ENCODE measurements around the gene SGSM2.

The SGSM2 gene

DNA sequence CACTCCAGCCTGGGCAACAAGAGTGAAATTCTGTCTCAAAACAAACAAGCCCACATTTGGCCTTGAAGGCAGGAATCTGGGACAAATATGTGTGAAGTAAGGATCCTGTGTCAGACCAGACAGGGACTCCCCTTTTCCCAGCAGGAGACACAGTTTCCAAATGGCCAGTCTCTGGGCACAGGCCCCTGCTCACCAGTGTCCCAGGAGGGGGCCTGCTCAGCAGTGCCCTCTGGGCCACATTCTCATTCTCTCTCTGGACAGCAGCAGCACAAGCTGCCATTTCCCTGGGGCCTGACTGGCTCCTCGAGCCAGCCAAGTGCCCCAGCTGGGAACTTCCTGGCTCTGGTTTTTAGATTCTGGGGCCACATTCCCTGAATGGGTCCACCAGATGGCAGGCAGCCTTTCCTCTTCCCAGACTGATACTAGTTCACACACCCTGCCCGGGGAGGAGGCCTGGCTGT is 75.3 kb downstream of the SGSM2 start:
- POLR2A ChIA-PET: interaction anchor here (1.3 kb wide), 1 partner anchor 30 kb away, joined by 4 read pairs; no protein-coding TSS in a partner anchor
- peaks cover 0 to 20% (median 17%) of the 10 kb centered on the region in 4 experiments for H3K36me3 ChIP-seq (ENCODE audit: control insufficient read depth in 4 of 4, insufficient read depth in 4 of 4, low read length in 3 of 4)
- H3K27me3 ChIP-seq (replicated peaks in 2 of 5; ENCODE audit: control insufficient read depth in 4 of 5, insufficient read depth in 5 of 5, low read length in 4 of 5): no peaks in the 10 kb centered on the region
- no peak overlapping the region for H3K27ac ChIP-seq (ENCODE audit: insufficient read depth in 1 of 2, low read depth in 1 of 2, low read length in 2 of 2, poor library complexity in 1 of 2, severe bottlenecking in 2 of 2)
- no peaks in the 10 kb centered on the region for H3K4me1 ChIP-seq (ENCODE audit: control extremely low read depth in 1 of 4, control insufficient read depth in 4 of 4, insufficient read depth in 4 of 4, low read length in 3 of 4)
- H3K4me3 ChIP-seq (ENCODE audit: control insufficient read depth in 1 of 7, extremely low read depth in 1 of 7, insufficient read depth in 4 of 7, low read depth in 2 of 7, low read length in 6 of 7): no peak overlapping the region
- WGBS (ENCODE audit: insufficient coverage): 60% methylated on average over 1 of the region's 2 CpGs
- no peaks in the 10 kb centered on the region for H3K9me3 ChIP-seq (ENCODE audit: control extremely low read depth in 1 of 5, control insufficient read depth in 4 of 5, insufficient read depth in 2 of 5, low read depth in 1 of 5, low read length in 4 of 5)
- CTCF ChIA-PET: interaction anchor here (1.2 to 5.2 kb wide), 4 partner anchors 21 to 83 kb away, joined by 3 to 48 read pairs (median 6); no protein-coding TSS in a partner anchor
- no peak for DNase-seq

DNA sequence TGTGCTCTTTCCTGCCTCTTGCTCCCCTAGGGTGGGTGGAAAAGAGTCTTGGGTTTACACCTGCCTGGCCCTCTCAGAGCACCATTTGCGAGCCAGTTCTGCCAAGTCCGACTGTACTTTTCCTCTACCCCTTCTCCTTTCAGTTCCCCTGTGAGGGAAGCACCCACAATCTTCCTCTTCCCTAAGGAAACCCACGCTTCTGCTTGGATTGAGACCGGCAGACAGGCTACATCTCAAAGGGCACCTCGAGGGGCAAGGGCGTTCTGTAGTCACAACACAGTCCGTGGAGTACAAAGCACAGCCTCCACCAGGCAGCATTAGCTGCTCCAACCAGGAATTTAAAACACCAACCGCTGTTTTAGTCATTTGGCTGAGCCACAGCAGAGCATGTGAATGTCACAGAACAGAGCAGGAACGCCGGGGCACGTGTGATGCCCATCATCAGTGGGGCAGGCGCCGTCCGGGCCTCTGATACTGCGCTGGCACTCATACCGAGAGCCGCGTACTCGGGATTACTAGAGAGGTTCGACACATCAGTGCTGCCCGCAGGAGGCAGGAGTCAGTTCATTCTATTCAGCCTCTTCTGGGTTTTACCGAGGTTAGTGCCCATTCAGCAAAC is 77.3 kb downstream of the SGSM2 start:
- WGBS (ENCODE audit: insufficient coverage): 97% methylated on average over 20 of the region's 22 CpGs
- H3K9me3 ChIP-seq (ENCODE audit: control extremely low read depth in 1 of 5, control insufficient read depth in 4 of 5, insufficient read depth in 2 of 5, low read depth in 1 of 5, low read length in 4 of 5): no peaks in the 10 kb centered on the region
- no peaks in the 10 kb centered on the region for H3K27me3 ChIP-seq (replicated peaks in 2 of 5; ENCODE audit: control insufficient read depth in 4 of 5, insufficient read depth in 5 of 5, low read length in 4 of 5)
- peaks cover 0 to 33% (median 28%) of the 10 kb centered on the region in 4 experiments for H3K36me3 ChIP-seq (ENCODE audit: control insufficient read depth in 4 of 4, insufficient read depth in 4 of 4, low read length in 3 of 4)
- DNase-seq: no peak
- CTCF ChIA-PET: interaction anchor here (2.0 to 5.2 kb wide), 3 partner anchors 12 to 51 kb away, joined by 5 to 48 read pairs (median 19); no protein-coding TSS in a partner anchor
- H3K27ac ChIP-seq (ENCODE audit: insufficient read depth in 1 of 2, low read depth in 1 of 2, low read length in 2 of 2, poor library complexity in 1 of 2, severe bottlenecking in 2 of 2): no peak overlapping the region
- H3K4me3 ChIP-seq (ENCODE audit: control insufficient read depth in 1 of 7, extremely low read depth in 1 of 7, insufficient read depth in 4 of 7, low read depth in 2 of 7, low read length in 6 of 7): no peak overlapping the region
- POLR2A ChIA-PET: no interaction called here
- no peaks in the 10 kb centered on the region for H3K4me1 ChIP-seq (ENCODE audit: control extremely low read depth in 1 of 4, control insufficient read depth in 4 of 4, insufficient read depth in 4 of 4, low read length in 3 of 4)

DNA sequence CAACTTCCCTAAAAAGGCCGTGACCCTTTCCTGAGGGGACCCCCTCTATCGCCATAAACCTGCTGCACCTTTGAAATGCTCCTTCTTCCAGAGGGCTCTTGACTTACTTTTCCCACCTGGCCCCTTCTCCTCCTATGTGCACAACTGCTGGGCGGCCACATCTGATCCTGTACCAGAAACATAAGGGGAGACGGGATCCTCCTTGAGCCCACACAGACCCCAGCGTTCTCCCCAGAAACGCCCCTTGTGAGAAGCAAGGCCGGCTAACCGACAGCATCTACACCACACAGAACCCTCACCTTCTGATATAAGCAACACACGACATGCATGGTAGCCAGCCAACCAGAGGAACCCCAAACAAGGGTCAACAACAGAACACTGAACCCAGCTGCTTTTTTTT is 77.8 kb downstream of the SGSM2 start:
- Histone ChIP-seq H3K36me3 (ENCODE audit: control insufficient read depth in 4 of 4, insufficient read depth in 4 of 4, low read length in 3 of 4) (peaks cover 0 to 38% (median 33%) of the 10 kb centered on the region in 4 experiments), H3K4me3 (ENCODE audit: control insufficient read depth in 1 of 7, extremely low read depth in 1 of 7, insufficient read depth in 4 of 7, low read depth in 2 of 7, low read length in 6 of 7) (no peak overlapping the region), H3K4me1 (ENCODE audit: control extremely low read depth in 1 of 4, control insufficient read depth in 4 of 4, insufficient read depth in 4 of 4, low read length in 3 of 4) (no peaks in the 10 kb centered on the region), H3K27ac (ENCODE audit: insufficient read depth in 1 of 2, low read depth in 1 of 2, low read length in 2 of 2, poor library complexity in 1 of 2, severe bottlenecking in 2 of 2) (no peak overlapping the region), H3K9me3 (ENCODE audit: control extremely low read depth in 1 of 5, control insufficient read depth in 4 of 5, insufficient read depth in 2 of 5, low read depth in 1 of 5, low read length in 4 of 5) (no peaks in the 10 kb centered on the region), H3K27me3 (replicated peaks in 2 of 5; ENCODE audit: control insufficient read depth in 4 of 5, insufficient read depth in 5 of 5, low read length in 4 of 5) (no peaks in the 10 kb centered on the region)
- CTCF ChIA-PET: interaction anchor here (1.1 to 11.4 kb wide), 11 partner anchors 9 to 79 kb away, joined by 3 to 311 read pairs (median 5); partner anchors contain the start of gene TSR1
- 100% methylated on average over 2 of the region's 9 CpGs for WGBS (ENCODE audit: insufficient coverage)
- DNase-seq: no peak
- POLR2A ChIA-PET: interaction anchor here (1.2 kb wide), 1 partner anchor 16 kb away, joined by 3 read pairs; no protein-coding TSS in a partner anchor

DNA sequence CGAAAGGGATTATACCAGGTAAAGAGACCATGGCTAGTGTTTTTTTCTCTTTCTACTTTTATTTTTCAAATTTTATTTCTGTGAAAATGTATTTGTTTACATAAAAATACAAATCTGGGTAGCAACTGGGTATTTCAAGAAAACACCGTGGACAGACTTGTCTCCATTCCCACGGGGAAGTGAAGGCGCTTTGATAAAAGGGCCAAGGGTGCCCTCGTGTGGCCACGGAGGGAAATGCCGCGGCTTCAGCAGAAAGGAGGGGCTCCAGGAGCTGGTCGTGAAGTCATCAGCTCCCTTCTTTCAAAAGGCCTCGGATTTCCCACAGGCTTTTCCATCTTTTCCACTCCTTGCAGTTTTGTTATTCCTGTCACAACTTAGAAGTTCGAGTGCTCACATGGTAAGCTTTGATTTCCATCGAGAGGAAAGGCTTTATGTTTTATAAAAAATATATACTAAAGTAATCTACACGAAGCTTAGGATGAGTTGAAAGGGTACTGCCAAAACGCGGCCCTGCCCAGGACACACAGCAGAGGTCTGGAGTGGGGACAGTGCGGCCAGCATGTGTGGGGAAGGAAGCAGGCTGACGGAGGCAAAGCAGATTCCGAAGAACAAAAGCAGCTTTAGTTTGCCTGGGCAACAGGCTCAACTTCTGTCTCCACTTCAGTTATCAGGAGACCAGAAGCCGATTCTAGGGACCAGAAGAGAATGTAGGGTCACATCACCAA is 78.9 kb downstream of the SGSM2 start:
- H3K4me1 ChIP-seq (ENCODE audit: control extremely low read depth in 1 of 4, control insufficient read depth in 4 of 4, insufficient read depth in 4 of 4, low read length in 3 of 4): no peaks in the 10 kb centered on the region

DNA sequence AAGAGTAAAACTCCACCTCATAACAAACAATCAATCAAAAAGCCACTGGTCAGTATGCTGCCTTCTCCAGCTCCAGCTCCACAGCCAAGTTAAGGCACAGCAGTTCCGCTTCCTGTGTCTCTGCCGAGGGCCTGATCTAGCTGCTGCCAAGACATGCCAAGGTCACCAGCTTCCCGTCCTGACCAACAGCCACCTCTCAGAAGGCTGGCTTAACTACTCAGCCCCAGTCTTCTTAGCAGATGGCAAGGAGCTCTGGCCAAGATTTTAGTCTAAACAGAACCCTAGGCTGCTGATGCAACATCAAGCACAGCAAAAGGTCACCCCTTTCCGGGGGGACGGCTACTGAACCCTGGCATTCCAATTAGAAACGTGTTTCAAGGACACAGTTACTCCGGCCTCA is 81.3 kb downstream of the SGSM2 start:
- no peaks in the 10 kb centered on the region for H3K4me1 ChIP-seq (ENCODE audit: control extremely low read depth in 1 of 4, control insufficient read depth in 4 of 4, insufficient read depth in 4 of 4, low read length in 3 of 4)
- H3K27ac ChIP-seq (ENCODE audit: insufficient read depth in 1 of 2, low read depth in 1 of 2, low read length in 2 of 2, poor library complexity in 1 of 2, severe bottlenecking in 2 of 2): no peak overlapping the region
- no peak overlapping the region for H3K4me3 ChIP-seq (ENCODE audit: control insufficient read depth in 1 of 7, extremely low read depth in 1 of 7, insufficient read depth in 4 of 7, low read depth in 2 of 7, low read length in 6 of 7)
- ChIA-PET CTCF (interaction anchor here (1.2 to 11.4 kb wide), 3 partner anchors 14 to 33 kb away, joined by 3 to 311 read pairs (median 6); no protein-coding TSS in a partner anchor), POLR2A (interaction anchor here (1.2 kb wide), 1 partner anchor 17 kb away, joined by 3 read pairs; no protein-coding TSS in a partner anchor)
- no peak for DNase-seq
- no peaks in the 10 kb centered on the region for H3K9me3 ChIP-seq (ENCODE audit: control extremely low read depth in 1 of 5, control insufficient read depth in 4 of 5, insufficient read depth in 2 of 5, low read depth in 1 of 5, low read length in 4 of 5)
- peaks cover 0 to 52% (median 40%) of the 10 kb centered on the region in 4 experiments for H3K36me3 ChIP-seq (ENCODE audit: control insufficient read depth in 4 of 4, insufficient read depth in 4 of 4, low read length in 3 of 4)
- H3K27me3 ChIP-seq (replicated peaks in 2 of 5; ENCODE audit: control insufficient read depth in 4 of 5, insufficient read depth in 5 of 5, low read length in 4 of 5): no peaks in the 10 kb centered on the region
- 94% methylated on average over 6 of the region's 7 CpGs for WGBS (ENCODE audit: insufficient coverage)

More for the DNA sequence above, 78.9 kb downstream of the SGSM2 start:
- Histone ChIP-seq H3K36me3 (ENCODE audit: control insufficient read depth in 4 of 4, insufficient read depth in 4 of 4, low read length in 3 of 4) (peaks cover 0 to 47% (median 39%) of the 10 kb centered on the region in 4 experiments), H3K9me3 (ENCODE audit: control extremely low read depth in 1 of 5, control insufficient read depth in 4 of 5, insufficient read depth in 2 of 5, low read depth in 1 of 5, low read length in 4 of 5) (no peaks in the 10 kb centered on the region), H3K27me3 (replicated peaks in 2 of 5; ENCODE audit: control insufficient read depth in 4 of 5, insufficient read depth in 5 of 5, low read length in 4 of 5) (no peaks in the 10 kb centered on the region), H3K27ac (ENCODE audit: insufficient read depth in 1 of 2, low read depth in 1 of 2, low read length in 2 of 2, poor library complexity in 1 of 2, severe bottlenecking in 2 of 2) (no peak overlapping the region), H3K4me3 (ENCODE audit: control insufficient read depth in 1 of 7, extremely low read depth in 1 of 7, insufficient read depth in 4 of 7, low read depth in 2 of 7, low read length in 6 of 7) (no peak overlapping the region)
- 37% methylated on average over 12 of the region's 19 CpGs for WGBS (ENCODE audit: insufficient coverage)
- peak; percentile 78 to 88 (median 82) for DNase-seq
- ChIA-PET CTCF (interaction anchor here (0.6 to 11.4 kb wide), 19 partner anchors 9 to 594 kb away, joined by 3 to 311 read pairs (median 5); partner anchors contain the start of gene TSR1), POLR2A (interaction anchor here (0.6 to 2.2 kb wide), 5 partner anchors 15 to 43 kb away, joined by 3 to 21 read pairs (median 3); no protein-coding TSS in a partner anchor)

DNA sequence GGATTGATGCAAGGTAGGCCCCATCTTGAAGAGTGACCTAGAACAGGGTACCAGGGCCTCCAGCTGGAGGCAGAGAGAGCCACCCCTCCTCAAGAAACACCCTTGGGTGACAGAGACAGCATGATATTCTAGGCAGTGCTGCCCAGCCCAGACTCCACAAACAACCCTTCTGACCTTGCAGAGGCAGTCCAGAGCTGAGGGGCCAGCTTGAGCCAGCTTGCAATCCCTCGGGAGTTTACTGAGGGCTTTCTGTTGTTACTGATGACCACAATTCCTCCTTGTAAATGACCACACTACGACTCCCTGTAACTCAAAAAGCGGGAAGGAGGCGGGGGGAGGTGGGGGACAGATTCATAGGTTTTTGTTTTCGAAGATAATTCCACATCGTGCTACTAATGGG is 82.2 kb downstream of the SGSM2 start:
- Histone ChIP-seq H3K9me3 (ENCODE audit: control extremely low read depth in 1 of 5, control insufficient read depth in 4 of 5, insufficient read depth in 2 of 5, low read depth in 1 of 5, low read length in 4 of 5) (no peaks in the 10 kb centered on the region), H3K27me3 (replicated peaks in 2 of 5; ENCODE audit: control insufficient read depth in 4 of 5, insufficient read depth in 5 of 5, low read length in 4 of 5) (no peaks in the 10 kb centered on the region), H3K4me3 (ENCODE audit: control insufficient read depth in 1 of 7, extremely low read depth in 1 of 7, insufficient read depth in 4 of 7, low read depth in 2 of 7, low read length in 6 of 7) (no peak overlapping the region), H3K4me1 (ENCODE audit: control extremely low read depth in 1 of 4, control insufficient read depth in 4 of 4, insufficient read depth in 4 of 4, low read length in 3 of 4) (no peaks in the 10 kb centered on the region), H3K27ac (ENCODE audit: insufficient read depth in 1 of 2, low read depth in 1 of 2, low read length in 2 of 2, poor library complexity in 1 of 2, severe bottlenecking in 2 of 2) (no peak overlapping the region), H3K36me3 (ENCODE audit: control insufficient read depth in 4 of 4, insufficient read depth in 4 of 4, low read length in 3 of 4) (peaks cover 0 to 45% (median 34%) of the 10 kb centered on the region in 4 experiments)
- no peak for DNase-seq
- 100% methylated on average over 2 of the region's 6 CpGs for WGBS (ENCODE audit: insufficient coverage)
- ChIA-PET CTCF (interaction anchor here (1.2 to 11.4 kb wide), 3 partner anchors 14 to 34 kb away, joined by 3 to 311 read pairs (median 6); no protein-coding TSS in a partner anchor), POLR2A (interaction anchor here (1.2 kb wide), 1 partner anchor 18 kb away, joined by 3 read pairs; no protein-coding TSS in a partner anchor)
